SK-N-MC (cell line): ENCODE results near the gene MRPL58.

Source experiments
- EZH2 ChIP-seq: fragments of 200-600 bp; sonication (generic); IDR thresholded peaks from one replicate; pipeline ENCODE4 v1.6.1; 2017; ENCODE audit warnings: antibody characterized with exemption
- POLR2AphosphoS5 ChIP-seq: IDR thresholded peaks from 2 replicates; pipeline ENCODE4 v1.6.1; 2012; ENCODE audit warnings: mild to moderate bottlenecking, low read depth, low read length, borderline replicate concordance

- TF ChIP-seq EZH2 (no peak), POLR2AphosphoS5 (no peak)
Observed at GRCh38 chr17:75063626-75064025, 51.2 kb downstream of the MRPL58 start.
